HCT116 (cell line): ENCODE results near the gene CROCC.

Source experiments
- ATF3 ChIP-seq: IDR thresholded peaks from 2 replicates; pipeline ENCODE4 v1.6.1; 2012
- CEBPB ChIP-seq: IDR thresholded peaks from 2 replicates; pipeline ENCODE4 v1.6.1; 2012; ENCODE audit warnings: low read depth
- CTCF ChIP-seq, 3 experiments: fragments of 200-600 bp in 1 of 3; sonication (generic) in 1 of 3; IDR thresholded peaks in 2 of 3; conservative IDR thresholded peaks in 1 of 3; 2 replicates each; pipeline ENCODE4 v1.5.1; 2012 to 2017; ENCODE audit warnings: low read depth in 2 of 3, low read length in 2 of 3, antibody characterized with exemption in 1 of 3, borderline replicate concordance in 1 of 3, control low read depth in 1 of 3, mild to moderate bottlenecking in 1 of 3, mixed read lengths in 1 of 3, mixed run types in 1 of 3, moderate library complexity in 1 of 3; ENCODE audit not compliant: insufficient read depth in 1 of 3
- ELF1 ChIP-seq: IDR thresholded peaks from 2 replicates; pipeline ENCODE4 v1.6.1; 2012; ENCODE audit warnings: low read depth, borderline replicate concordance
- EZH2 ChIP-seq: fragments of 200-600 bp; sonication (generic); IDR thresholded peaks from 2 replicates; pipeline ENCODE4 v1.6.1; 2017; ENCODE audit warnings: antibody characterized with exemption, mixed run types
- JUND ChIP-seq: IDR thresholded peaks from 2 replicates; pipeline ENCODE4 v1.6.1; 2012
- POLR2A ChIP-seq: IDR thresholded peaks from 2 replicates; pipeline ENCODE4 v1.7.0; 2011; ENCODE audit warnings: borderline replicate concordance; ENCODE audit not compliant: insufficient read depth, insufficient read length; ENCODE audit errors: extremely low read depth
- POLR2AphosphoS5 ChIP-seq: IDR thresholded peaks from 2 replicates; pipeline ENCODE4 v1.6.1; 2011; ENCODE audit warnings: mild to moderate bottlenecking, low read depth, low read length, moderate library complexity
- RAD21 ChIP-seq: IDR thresholded peaks from 2 replicates; pipeline ENCODE4 v1.6.1; 2012; ENCODE audit warnings: low read depth, mild to moderate bottlenecking
- TCF7L2 ChIP-seq: IDR thresholded peaks from 2 replicates; pipeline ENCODE4 v1.7.0; 2011; ENCODE audit warnings: borderline replicate concordance, inconsistent platforms; ENCODE audit not compliant: insufficient read depth, insufficient read length; ENCODE audit errors: extremely low read depth
- YY1 ChIP-seq: IDR thresholded peaks from 2 replicates; pipeline ENCODE4 v1.6.1; 2011; ENCODE audit warnings: low read length, low read depth, moderate library complexity, mild to moderate bottlenecking; ENCODE audit not compliant: insufficient replicate concordance; ENCODE audit errors: extremely low read depth
- ZNF274 ChIP-seq: fragments of 200-500 bp; sonication (Bioruptor generic); IDR thresholded peaks from 2 replicates; pipeline ENCODE4 v1.6.1; 2014; ENCODE audit warnings: mild to moderate bottlenecking, low read depth, low read length, inconsistent platforms

- no peak for TF ChIP-seq CTCF (IDR thresholded peaks at IDR 0.05 in 2 of 3, conservative IDR thresholded peaks at IDR 0.05 in 1 of 3; ENCODE audit: borderline replicate concordance in 1 of 3, insufficient read depth in 1 of 3, low read depth in 2 of 3, low read length in 2 of 3)
- no peak for TF ChIP-seq JUND
- no peak for TF ChIP-seq ATF3
- no peak for TF ChIP-seq CEBPB
- no peak for TF ChIP-seq TCF7L2
- TF ChIP-seq POLR2AphosphoS5, result no peak
- no peak for TF ChIP-seq ELF1
- TF ChIP-seq POLR2A, result no peak
- no peak for TF ChIP-seq YY1
- no peak for TF ChIP-seq EZH2
- no peak for TF ChIP-seq RAD21
- no peak for TF ChIP-seq ZNF274
These were observed 70.9 kb downstream of the CROCC start for GRCh38 chr1:16992675-16993074.
